HepG2 (cell line): ENCODE data around the gene MFAP2. TPM values are rescaled to one million over a fixed set of nuclear protein-coding genes. Genes with fewer than 3 reads are reported as not detected.
"Not testable (repeated sequence)": the region's sequence is repeated elsewhere in the genome, so short reads cannot be mapped to it uniquely, and the experiment has no call there.

Source experiments
- ATAC-seq: fragments of 200-7000 bp; cut with Tn5 transposase; 3 replicates; pipeline ENCODE4 v1.9.1; 2020; ENCODE audit warnings: mild to moderate bottlenecking, moderate library complexity
- BruUV-seq: library from RNA; stranded (reverse); fragments of 400-500 nt; replicated peaks from 2 replicates; lab custom pipeline; 2021; lab: Mats Ljungman, UMichigan
- CTCF ChIA-PET: fragments of 300-600 bp; formaldehyde crosslinking; extraction: SDS; loops from one replicate; lab custom pipeline; 2021; ENCODE audit warnings: low total read pairs, inconsistent platforms, low intra/inter-chr PET ratio; lab: Yijun Ruan, JAX
- POLR2A ChIA-PET: fragments of 350-600 bp; sonication (Branson Sonifier 250); formaldehyde crosslinking; loops from one replicate; lab custom pipeline; 2020; ENCODE audit warnings: antibody characterized with exemption, inconsistent platforms; lab: Yijun Ruan, JAX
- DNase-seq: peaks from one replicate; pipeline ENCODE4 v3.0.0-alpha.2; 2015; ENCODE audit warnings: low spot score
- FAIRE-seq: peaks from 3 replicates; lab custom pipeline; 2011; peaks lifted over from hg19 to GRCh38; lab: Jason Lieb, UNC
- H2AFZ ChIP-seq: one replicate; pipeline ENCODE4 v1.6.1; 2011; ENCODE audit warnings: low read length, inconsistent platforms
- H3K27ac ChIP-seq: fragments of 300-600 bp; 3 replicates; pipeline ENCODE4 v1.8.0; 2011; ENCODE audit warnings: mixed run types, mild to moderate bottlenecking, mixed read lengths, low read length, inconsistent platforms; ENCODE audit not compliant: insufficient read depth; ENCODE audit errors: extremely low read length
- H3K27me3 ChIP-seq, 2 experiments: fragments of 200-600 bp in 1 of 2; 2 replicates in 1 of 2; 3 replicates in 1 of 2; pipeline versions ENCODE4 v1.6.0 to v1.8.0; 2011; ENCODE audit warnings: low read length in 2 of 2, mild to moderate bottlenecking in 2 of 2, moderate library complexity in 2 of 2, inconsistent platforms in 1 of 2; ENCODE audit not compliant: insufficient read depth in 2 of 2, control insufficient read depth in 1 of 2
- H3K36me3 ChIP-seq, 2 experiments: fragments of 200-600 bp in 1 of 2; replicated peaks in 1 of 2; 2 replicates in 1 of 2; 3 replicates in 1 of 2; pipeline versions ENCODE4 v1.5.1 to v1.8.0; 2011; ENCODE audit warnings: low read length in 2 of 2, inconsistent platforms in 1 of 2; ENCODE audit not compliant: insufficient read depth in 2 of 2, control insufficient read depth in 1 of 2
- H3K4me1 ChIP-seq: 2 replicates; pipeline ENCODE4 v1.5.1; 2012; ENCODE audit warnings: low read length, inconsistent platforms; ENCODE audit not compliant: insufficient read depth
- H3K4me2 ChIP-seq: 2 replicates; pipeline ENCODE4 v1.6.0; 2011; ENCODE audit warnings: low read depth, low read length, inconsistent platforms
- H3K4me3 ChIP-seq, 3 experiments: fragments of 200-600 bp in 1 of 3; sonication (generic), shearing (Covaris generic) in 1 of 3; replicated peaks in 1 of 3; 2 replicates each; pipeline ENCODE4 v1.5.1; 2011 to 2016; ENCODE audit warnings: low read length in 3 of 3, inconsistent platforms in 2 of 3, low read depth in 2 of 3, mild to moderate bottlenecking in 2 of 3, control low read depth in 1 of 3, mixed read lengths in 1 of 3; ENCODE audit not compliant: insufficient read depth in 1 of 3
- H3K79me2 ChIP-seq: one replicate; pipeline ENCODE4 v1.6.1; 2011; ENCODE audit warnings: low read length, inconsistent platforms; ENCODE audit not compliant: insufficient read depth
- H3K9ac ChIP-seq: 2 replicates; pipeline ENCODE4 v1.6.0; 2011; ENCODE audit warnings: mild to moderate bottlenecking, low read depth, low read length, inconsistent platforms; ENCODE audit not compliant: insufficient read depth
- H3K9me3 ChIP-seq: 2 replicates; pipeline ENCODE4 v1.5.1; 2012; ENCODE audit warnings: mild to moderate bottlenecking, low read length
- H4K20me1 ChIP-seq: 2 replicates; pipeline ENCODE4 v1.6.0; 2011; ENCODE audit warnings: inconsistent platforms, mild to moderate bottlenecking, low read length, moderate library complexity; ENCODE audit not compliant: insufficient read depth
- CHD4 ChIP-seq: fragments of 200-600 bp; sonication (generic); IDR thresholded peaks from 2 replicates; pipeline ENCODE4 v1.7.0; 2017; ENCODE audit warnings: mild to moderate bottlenecking, low read length, borderline replicate concordance
- ELK4 ChIP-seq: sonication (generic); formaldehyde crosslinking; IDR thresholded peaks from 2 replicates; pipeline ENCODE4 v1.9.0; 2021; ENCODE audit warnings: missing genetic modification reagents, borderline replicate concordance
- GATAD1 ChIP-seq: IDR thresholded peaks from 2 replicates; pipeline ENCODE4 v1.6.1; 2016; ENCODE audit warnings: missing genetic modification reagents, missing compliant biosample characterization
- ZNF10 ChIP-seq: sonication (generic); formaldehyde crosslinking; IDR thresholded peaks from 2 replicates; pipeline ENCODE4 v1.4.0; 2020; ENCODE audit warnings: mild to moderate bottlenecking, low read depth, missing genetic modification reagents, borderline replicate concordance
- ZNF143 ChIP-seq: sonication (generic); formaldehyde crosslinking; IDR thresholded peaks from 2 replicates; pipeline ENCODE4 v1.4.0; 2020; ENCODE audit warnings: missing genetic modification reagents
- ZNF747 ChIP-seq: sonication (generic); formaldehyde crosslinking; IDR thresholded peaks from 2 replicates; pipeline ENCODE4 v1.8.1; 2023; ENCODE audit warnings: missing genetic modification reagents, mild to moderate bottlenecking, borderline replicate concordance
- ZNF879 ChIP-seq: sonication (generic); formaldehyde crosslinking; IDR thresholded peaks from 2 replicates; pipeline ENCODE4 v1.8.1; 2023; ENCODE audit warnings: missing genetic modification reagents
- ZXDC ChIP-seq: sonication (generic); formaldehyde crosslinking; IDR thresholded peaks from 2 replicates; pipeline ENCODE4 v1.5.0; 2020; ENCODE audit warnings: mild to moderate bottlenecking, missing genetic modification reagents
- WGBS: methylation state at CpG from one replicate; pipeline ENCODE4 v1.1.6; 2017; ENCODE audit warnings: low lambda C conversion rate; 5-methylcytosine and 5-hydroxymethylcytosine counted together
- in situ Hi-C: cut with HindIII; loops from 2 replicates; pipeline ENCODE4 v1.10.0; 2017; ENCODE audit warnings: low pct_unique_long_range_greater_than_20kb; ENCODE audit not compliant: extremely low pct_ligation_motif_present
- intact Hi-C: fragments of 100-400 bp; cut with micrococcal nuclease; formaldehyde crosslinking; loops from one replicate; pipeline ENCODE4 v1.10.0; 2022; ENCODE audit not compliant: unreplicated experiment
- polyA plus RNA-seq, 8 experiments: library from polyadenylated mRNA; depleted of rRNA in 3 of 8; stranded (reverse) in 7 of 8; unstranded in 1 of 8; fragments of >200 nt; fragmentation: Illumina TruSeq in 4 of 8; extraction: Trizol in 4 of 8; gene quantifications; 2 replicates each; pipeline versions ENCODE4 v1.2.1 to v1.2.3, GENCODE V29; 2011 to 2016; ENCODE audit warnings: low read depth in 4 of 8, missing spikeins in 1 of 8, mixed read lengths in 1 of 8; ENCODE audit not compliant: insufficient read depth in 1 of 8
- total RNA-seq, 5 experiments: library from RNA; depleted of rRNA; stranded (reverse); fragments of >200 nt; fragmentation: Illumina TruSeq; extraction: Trizol; gene quantifications; 2 replicates each; pipeline ENCODE4 v1.2.3, GENCODE V29; 2016; ENCODE audit warnings: low read depth in 1 of 5

MFAP2 gene
- total and polyA plus RNA-seq, 2 of the 13 experiments (the other 11 are each of a cell fraction or from before 2014, with no cell fraction given): 1.1 to 1.4 TPM

GRCh38 chr1:16946185-16946584 lies 34.2 kb downstream of the MFAP2 start:
- BruUV-seq, H3K27me3 ChIP-seq, FAIRE-seq, H3K27ac ChIP-seq, H3K9ac ChIP-seq, H2AFZ ChIP-seq, H3K4me2 ChIP-seq, CTCF ChIA-PET, in situ Hi-C loops, H3K4me3 ChIP-seq, H3K36me3 ChIP-seq, intact Hi-C loops, ATAC-seq, H3K9me3 ChIP-seq, POLR2A ChIA-PET, H3K4me1 ChIP-seq, H3K79me2 ChIP-seq, DNase-seq, H4K20me1 ChIP-seq: not testable (repeated sequence)
- WGBS: 74% methylated on average over 13 of the region's 13 CpGs

DNA sequence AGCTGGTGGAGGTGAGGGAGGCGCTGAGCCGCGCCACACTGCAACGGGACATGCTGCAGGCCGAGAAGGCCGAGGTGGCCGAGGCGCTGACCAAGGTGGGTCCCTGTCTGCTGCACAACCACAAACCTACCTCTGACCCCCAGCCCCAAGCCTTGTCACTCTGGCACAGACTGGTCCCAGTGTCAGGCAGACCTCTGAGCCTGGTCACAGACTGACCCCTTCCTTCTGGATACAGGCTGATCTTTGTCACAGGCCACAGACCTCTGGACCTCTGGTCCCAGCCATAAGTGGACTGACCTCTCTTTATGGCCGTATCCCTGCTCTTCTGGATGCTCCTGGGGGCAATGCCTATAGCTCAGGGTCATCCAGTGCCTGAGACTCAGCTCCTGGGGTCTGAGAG lies 34.9 kb downstream of the MFAP2 start:
- FAIRE-seq, H4K20me1 ChIP-seq, H3K27ac ChIP-seq, H3K4me1 ChIP-seq, H3K79me2 ChIP-seq, DNase-seq, CTCF ChIA-PET, BruUV-seq, intact Hi-C loops, H3K36me3 ChIP-seq, H3K4me2 ChIP-seq, H3K9me3 ChIP-seq, H3K4me3 ChIP-seq, in situ Hi-C loops, H3K27me3 ChIP-seq, H3K9ac ChIP-seq, POLR2A ChIA-PET, H2AFZ ChIP-seq: not testable (repeated sequence)
- WGBS: no CpG with 5 or more reads among the region's 9 CpGs
- peak; percentile 60 for ATAC-seq

DNA sequence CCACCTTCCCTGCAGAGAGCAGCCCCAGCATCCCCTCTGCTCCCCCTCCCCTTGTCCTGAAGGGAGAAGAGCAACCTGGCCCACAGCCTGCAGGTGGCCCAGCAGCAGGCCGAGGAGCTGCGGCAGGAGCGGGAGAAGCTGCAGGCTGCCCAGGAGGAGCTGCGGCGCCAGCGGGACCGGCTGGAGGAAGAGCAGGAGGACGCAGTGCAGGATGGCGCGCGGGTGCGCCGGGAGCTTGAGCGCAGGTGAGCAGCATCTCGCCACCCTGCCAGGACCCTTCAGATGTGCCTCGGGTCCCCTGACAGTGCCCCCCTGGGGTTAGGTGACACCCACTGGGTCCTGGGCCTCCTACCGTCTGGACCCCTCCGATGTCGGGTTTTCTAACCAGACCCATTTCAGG lies 36.4 kb downstream of the MFAP2 start:
- H3K4me2 ChIP-seq: no peak overlapping the region
- no peak overlapping the region for H3K4me3 ChIP-seq
- no peak for ATAC-seq
- DNase-seq: no peak
- FAIRE-seq: no peak
- ChIA-PET CTCF (no interaction called here), POLR2A (no interaction called here)
- H3K9me3 ChIP-seq: no peaks in the 10 kb centered on the region
- no peak overlapping the region for H3K27ac ChIP-seq
- in situ Hi-C loops: no loop called here
- H4K20me1 ChIP-seq: no peaks in the 10 kb centered on the region
- no TSS peak for BruUV-seq
- H3K27me3 ChIP-seq: no peaks in the 10 kb centered on the region
- H2AFZ ChIP-seq: no peak overlapping the region
- no peaks in the 10 kb centered on the region for H3K79me2 ChIP-seq
- WGBS: 90% methylated on average over 17 of the region's 19 CpGs
- no peak overlapping the region for H3K9ac ChIP-seq
- no peaks in the 10 kb centered on the region for H3K4me1 ChIP-seq
- H3K36me3 ChIP-seq: no peaks in the 10 kb centered on the region
- intact Hi-C loops: no loop called here
- no peak for TF ChIP-seq ZNF879
- TF ChIP-seq ZXDC (CRISPR knock-in tag): no peak
- no peak for TF ChIP-seq ELK4 (CRISPR knock-in tag)
- no peak for TF ChIP-seq ZNF747 (CRISPR knock-in tag)
- no peak for TF ChIP-seq ZNF143 (CRISPR knock-in tag)
- no peak for TF ChIP-seq CHD4
- TF ChIP-seq GATAD1: no peak
- TF ChIP-seq ZNF10 (CRISPR knock-in tag): no peak
